Immature natural killer cell (primary cell): ENCODE measurements around the gene NUF2. TPM values are rescaled to one million over a fixed set of nuclear protein-coding genes. Genes with fewer than 3 reads are reported as not detected.
"Not testable (repeated sequence)": the region's sequence is repeated elsewhere in the genome, so short reads cannot be mapped to it uniquely, and the experiment has no call there.

Experiments
- DNase-seq, 3 donors: peaks; one replicate each; pipeline ENCODE4 v3.0.0; 2022; ENCODE audit warnings: mixed read lengths in 1 of 3
- H3K27ac Mint-ChIP-seq, 6 donors: one replicate each; pipeline ENCODE4 v1.8.0; 2020; ENCODE audit warnings: mixed read lengths in 6 of 6, mild to moderate bottlenecking in 5 of 6, inconsistent platforms in 4 of 6, moderate library complexity in 3 of 6
- H3K27me3 Mint-ChIP-seq, 3 donors: one replicate each; pipeline ENCODE4 v1.8.0; 2020 to 2021; ENCODE audit warnings: low read depth in 3 of 3, mild to moderate bottlenecking in 3 of 3, mixed read lengths in 3 of 3, moderate library complexity in 3 of 3, inconsistent platforms in 1 of 3
- H3K36me3 Mint-ChIP-seq, 3 donors: one replicate each; pipeline ENCODE4 v1.8.0; 2020; ENCODE audit warnings: mixed read lengths in 3 of 3, inconsistent platforms in 2 of 3, mild to moderate bottlenecking in 2 of 3
- H3K4me1 Mint-ChIP-seq, 2 donors: one replicate each; pipeline ENCODE4 v1.8.0; 2020; ENCODE audit warnings: inconsistent platforms in 2 of 2, mild to moderate bottlenecking in 2 of 2, mixed read lengths in 2 of 2, moderate library complexity in 1 of 2
- H3K4me3 Mint-ChIP-seq, 5 donors: one replicate each; pipeline ENCODE4 v1.8.0; 2020; ENCODE audit warnings: mild to moderate bottlenecking in 5 of 5, mixed read lengths in 5 of 5, inconsistent platforms in 3 of 5, moderate library complexity in 3 of 5
- H3K9me3 Mint-ChIP-seq, 6 donors: one replicate each; pipeline ENCODE4 v1.8.0; 2020; ENCODE audit warnings: mild to moderate bottlenecking in 6 of 6, mixed read lengths in 6 of 6, inconsistent platforms in 4 of 6, moderate library complexity in 3 of 6
- polyA plus RNA-seq, 3 donors: library from polyadenylated mRNA; unstranded; fragments of 300-500 nt; fragmentation: Illumina TruSeq; gene quantifications; one replicate each; pipeline ENCODE4 v1.2.3, GENCODE V29; 2021

Gene NUF2
- polyA plus RNA-seq, 3 donors from 2014 or later = 1.1 to 3.4 TPM; not detected in 1

DNA sequence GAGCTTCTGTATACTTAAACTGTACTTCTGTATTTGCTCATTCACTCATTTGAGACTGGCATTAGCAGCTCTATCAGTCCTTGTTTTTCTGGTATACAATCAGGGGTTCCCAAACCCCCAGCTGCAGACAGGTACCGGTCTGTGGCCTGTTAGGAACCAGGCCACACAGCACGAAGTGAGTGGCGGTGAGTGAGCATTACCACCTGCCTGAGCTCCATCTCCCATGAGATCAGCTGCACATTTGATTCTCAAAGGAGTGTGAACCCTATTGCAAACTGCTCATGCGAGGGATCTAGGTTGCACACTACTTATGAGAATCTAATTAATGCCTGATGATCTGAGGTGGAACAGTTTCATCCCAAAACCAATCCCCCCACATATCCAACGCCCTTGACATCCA lies 18.2 kb upstream of the NUF2 start:
- peaks cover 19 to 43% (median 28%) of the 10 kb centered on the region in 3 donors for H3K36me3 Mint-ChIP-seq
- no peaks in the 10 kb centered on the region for H3K9me3 Mint-ChIP-seq
- no peak overlapping the region for H3K4me3 Mint-ChIP-seq
- H3K4me1 Mint-ChIP-seq = no peaks in the 10 kb centered on the region
- no peaks in the 10 kb centered on the region for H3K27me3 Mint-ChIP-seq
- no peak overlapping the region for H3K27ac Mint-ChIP-seq
- no peak for DNase-seq

GRCh38 chr1:163305441-163305840 lies 16.3 kb upstream of the NUF2 start:
- Mint-ChIP-seq H3K36me3 (peaks cover 21 to 30% (median 23%) of the 10 kb centered on the region in 3 donors), H3K27ac (no peak overlapping the region), H3K9me3 (no peaks in the 10 kb centered on the region), H3K4me3 (no peak overlapping the region), H3K4me1 (no peaks in the 10 kb centered on the region), H3K27me3 (no peaks in the 10 kb centered on the region)
- no peak for DNase-seq

- peaks cover 15 to 24% (median 19%) of the 10 kb centered on the region in 3 donors for H3K36me3 Mint-ChIP-seq
- no peak overlapping the region for H3K27ac Mint-ChIP-seq
These were observed 14.1 kb upstream of the NUF2 start for GRCh38 chr1:163307479-163308171.

DNA sequence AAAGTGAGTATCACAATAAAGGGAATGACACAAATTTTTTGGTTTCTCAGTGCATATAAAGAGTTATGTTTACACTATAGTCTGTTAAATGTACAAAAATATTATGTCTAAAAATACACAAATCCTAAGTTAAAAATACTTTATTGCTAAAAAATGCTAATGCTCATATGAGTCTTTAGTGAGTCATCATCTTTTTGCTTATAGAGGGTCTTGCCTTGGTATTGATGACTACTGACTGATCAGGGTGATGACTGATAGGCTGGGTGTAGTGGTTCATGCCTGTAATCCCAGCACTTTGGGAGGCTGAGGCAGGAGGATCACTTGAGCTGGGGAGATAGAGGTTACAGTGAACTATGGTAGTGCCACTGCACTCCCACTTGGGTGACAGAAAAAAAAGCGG lies 12.9 kb upstream of the NUF2 start:
- DNase-seq = no peak
- Mint-ChIP-seq H3K27ac (no peak overlapping the region), H3K4me3 (no peak overlapping the region), H3K9me3 (no peaks in the 10 kb centered on the region), H3K36me3 (peaks cover 13 to 22% (median 15%) of the 10 kb centered on the region in 3 donors), H3K4me1 (no peaks in the 10 kb centered on the region), H3K27me3 (peaks cover 0 to under 1% (median 0%) of the 10 kb centered on the region in 3 donors)

More at GRCh38 chr1:163307479-163308171, 14.1 kb upstream of the NUF2 start:
- no peak for DNase-seq
- Mint-ChIP-seq H3K4me1 (no peaks in the 10 kb centered on the region), H3K27me3 (no peaks in the 10 kb centered on the region), H3K9me3 (no peaks in the 10 kb centered on the region), H3K4me3 (no peak overlapping the region)

- DNase-seq = peak; percentile 10 to 34 (median 14)
- peaks cover 0 to 4% (median 0%) of the 10 kb centered on the region in 3 donors for H3K36me3 Mint-ChIP-seq
- H3K4me1 Mint-ChIP-seq = peaks cover 3 to 4% of the 10 kb centered on the region in 2 donors
- H3K27ac Mint-ChIP-seq = no peak overlapping the region
- peaks cover 0 to 1% (median 0%) of the 10 kb centered on the region in 3 donors for H3K27me3 Mint-ChIP-seq
- H3K4me3 Mint-ChIP-seq = no peak overlapping the region
- H3K9me3 Mint-ChIP-seq = no peaks in the 10 kb centered on the region
These were observed 5.9 kb upstream of the NUF2 start for GRCh38 chr1:163315773-163316374.

- H3K9me3 Mint-ChIP-seq = no peaks in the 10 kb centered on the region
- peak overlapping the region; percentile 88 to 98 (median 96) for H3K27ac Mint-ChIP-seq
- peak overlapping the region; percentile 94 to 97 (median 96) for H3K4me3 Mint-ChIP-seq
- DNase-seq = no peak
- H3K27me3 Mint-ChIP-seq = peaks cover 8 to 9% (median 9%) of the 10 kb centered on the region in 3 donors
- peaks cover 25 to 26% of the 10 kb centered on the region in 2 donors for H3K4me1 Mint-ChIP-seq
- no peaks in the 10 kb centered on the region for H3K36me3 Mint-ChIP-seq
These were observed 863 bp upstream of the NUF2 start for GRCh38 chr1:163320891-163321290.

- Mint-ChIP-seq H3K4me3 (peak overlapping the region in 2 of 5 donors; percentile 46 to 97), H3K4me1 (peaks cover 25 to 26% of the 10 kb centered on the region in 2 donors), H3K27ac (peak overlapping the region in 1 of 6 donors; percentile 38)
- DNase-seq, H3K36me3 Mint-ChIP-seq, H3K9me3 Mint-ChIP-seq, H3K27me3 Mint-ChIP-seq: not testable (repeated sequence)
These were observed 1.6 kb downstream of the NUF2 start for GRCh38 chr1:163323339-163323738.

DNA sequence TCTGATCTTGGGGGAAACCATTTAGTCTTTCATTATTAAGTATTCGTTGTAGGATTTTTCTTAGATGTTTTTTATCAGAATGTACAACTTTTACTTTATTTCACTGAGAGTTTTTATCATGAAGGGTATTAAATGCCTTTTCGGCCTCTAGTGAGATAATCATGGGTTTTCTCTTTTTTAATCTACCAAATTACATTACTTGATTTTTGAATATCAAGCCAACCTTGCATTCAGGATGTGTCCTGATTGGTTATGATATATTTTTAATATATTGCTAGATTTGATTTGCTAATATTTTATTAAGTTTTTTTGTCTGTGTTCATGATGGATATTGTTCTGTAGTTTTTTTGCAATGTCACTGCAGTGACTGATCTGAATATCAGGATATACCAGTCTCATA lies 9.4 kb downstream of the NUF2 start:
- H3K4me1 Mint-ChIP-seq = no peaks in the 10 kb centered on the region
- peaks cover 0 to 2% (median 0%) of the 10 kb centered on the region in 3 donors for H3K27me3 Mint-ChIP-seq
- H3K9me3 Mint-ChIP-seq = peaks cover 0 to 4% (median 0%) of the 10 kb centered on the region in 6 donors
- H3K36me3 Mint-ChIP-seq = peaks cover 9 to 47% (median 29%) of the 10 kb centered on the region in 3 donors
- no peak for DNase-seq
- H3K27ac Mint-ChIP-seq = no peak overlapping the region
- no peak overlapping the region for H3K4me3 Mint-ChIP-seq

GRCh38 chr1:163335216-163335615 lies 13.5 kb downstream of the NUF2 start:
- H3K36me3 Mint-ChIP-seq = peaks cover 14 to 50% (median 36%) of the 10 kb centered on the region in 3 donors
- peaks cover 0 to 4% (median 0%) of the 10 kb centered on the region in 6 donors for H3K9me3 Mint-ChIP-seq
- H3K4me1 Mint-ChIP-seq = no peaks in the 10 kb centered on the region
- no peak for DNase-seq
- no peak overlapping the region for H3K4me3 Mint-ChIP-seq
- no peak overlapping the region for H3K27ac Mint-ChIP-seq
- no peaks in the 10 kb centered on the region for H3K27me3 Mint-ChIP-seq

DNA sequence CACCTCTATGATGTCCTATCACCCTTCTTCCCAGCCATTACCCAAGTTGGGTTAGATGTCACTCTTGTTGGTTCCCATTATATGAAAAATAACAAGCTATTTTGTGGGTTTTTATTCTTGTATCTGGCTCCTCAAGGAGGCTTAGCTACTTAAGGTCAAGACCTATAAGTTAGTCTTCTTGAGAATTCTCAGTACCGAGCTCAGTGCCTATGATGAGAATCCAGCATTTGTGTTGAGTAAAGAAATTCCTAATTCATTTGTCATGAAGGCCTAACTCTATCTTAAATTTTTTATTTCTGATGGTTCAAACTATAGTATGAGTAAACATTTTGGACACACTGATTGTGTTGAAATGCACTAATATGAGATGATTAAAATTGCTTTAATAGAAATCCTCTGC lies 15.9 kb downstream of the NUF2 start:
- Mint-ChIP-seq H3K4me3 (no peak overlapping the region), H3K9me3 (no peaks in the 10 kb centered on the region), H3K36me3 (peaks cover 14 to 33% (median 22%) of the 10 kb centered on the region in 3 donors), H3K4me1 (no peaks in the 10 kb centered on the region), H3K27ac (no peak overlapping the region), H3K27me3 (no peaks in the 10 kb centered on the region)
- DNase-seq = no peak

- Mint-ChIP-seq H3K36me3 (peaks cover 11 to 19% (median 11%) of the 10 kb centered on the region in 3 donors), H3K9me3 (no peaks in the 10 kb centered on the region), H3K4me1 (no peaks in the 10 kb centered on the region), H3K27ac (peak overlapping the region in 1 of 6 donors; percentile 62), H3K27me3 (peaks cover 0 to 3% (median 2%) of the 10 kb centered on the region in 3 donors), H3K4me3 (no peak overlapping the region)
- no peak for DNase-seq
These were observed 24.6 kb downstream of the NUF2 start for GRCh38 chr1:163346326-163346870.

- DNase-seq = no peak
- Mint-ChIP-seq H3K9me3 (no peaks in the 10 kb centered on the region), H3K27ac (no peak overlapping the region), H3K36me3 (peaks cover 14 to 23% (median 14%) of the 10 kb centered on the region in 3 donors), H3K4me1 (no peaks in the 10 kb centered on the region), H3K4me3 (no peak overlapping the region), H3K27me3 (peaks cover 0 to 3% (median 2%) of the 10 kb centered on the region in 3 donors)
These were observed 25.4 kb downstream of the NUF2 start for GRCh38 chr1:163347106-163347505.

GRCh38 chr1:163351912-163352311 lies 30.2 kb downstream of the NUF2 start:
- Mint-ChIP-seq H3K4me1 (no peaks in the 10 kb centered on the region), H3K9me3 (no peaks in the 10 kb centered on the region), H3K27ac (peak overlapping the region in 1 of 6 donors; percentile 72), H3K27me3 (no peaks in the 10 kb centered on the region), H3K36me3 (peaks cover 8 to 18% (median 18%) of the 10 kb centered on the region in 3 donors), H3K4me3 (no peak overlapping the region)
- no peak for DNase-seq

DNA sequence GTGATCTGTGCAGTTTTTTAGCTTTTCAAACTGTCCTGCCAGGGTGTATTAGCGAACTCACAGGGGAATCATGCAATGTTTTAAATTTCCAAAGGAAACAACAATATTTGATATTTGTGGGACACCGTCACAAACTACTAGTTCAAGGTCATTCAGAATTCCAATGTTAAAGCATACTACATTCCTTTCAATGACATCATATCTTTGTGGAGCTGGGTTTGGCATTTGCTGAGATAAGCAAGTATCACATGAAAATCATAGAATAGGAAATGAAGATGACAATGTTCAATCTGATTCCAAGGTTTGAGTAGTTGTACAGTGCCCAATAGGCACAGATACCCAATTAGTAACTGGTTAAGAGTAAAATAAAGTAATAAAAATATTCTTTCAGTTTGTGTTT lies 35.6 kb downstream of the NUF2 start:
- H3K27ac Mint-ChIP-seq = no peak overlapping the region
- no peak for DNase-seq
- H3K36me3 Mint-ChIP-seq = peaks cover 0 to 5% (median 4%) of the 10 kb centered on the region in 3 donors
- H3K4me1 Mint-ChIP-seq = peaks cover 6 to 10% of the 10 kb centered on the region in 2 donors
- no peak overlapping the region for H3K4me3 Mint-ChIP-seq
- peaks cover 0 to 2% (median 0%) of the 10 kb centered on the region in 3 donors for H3K27me3 Mint-ChIP-seq
- no peaks in the 10 kb centered on the region for H3K9me3 Mint-ChIP-seq
